ENCODE results near the gene PGK1. TPM values are rescaled to one million over a fixed set of nuclear protein-coding genes. Genes with fewer than 3 reads are reported as not detected.
"Not testable (repeated sequence)": the region's sequence is repeated elsewhere in the genome, so short reads cannot be mapped to it uniquely, and the experiment has no call there.

The PGK1 gene
- total RNA-seq, 1 donor from 2014 or later, result 1,063 TPM

DNA sequence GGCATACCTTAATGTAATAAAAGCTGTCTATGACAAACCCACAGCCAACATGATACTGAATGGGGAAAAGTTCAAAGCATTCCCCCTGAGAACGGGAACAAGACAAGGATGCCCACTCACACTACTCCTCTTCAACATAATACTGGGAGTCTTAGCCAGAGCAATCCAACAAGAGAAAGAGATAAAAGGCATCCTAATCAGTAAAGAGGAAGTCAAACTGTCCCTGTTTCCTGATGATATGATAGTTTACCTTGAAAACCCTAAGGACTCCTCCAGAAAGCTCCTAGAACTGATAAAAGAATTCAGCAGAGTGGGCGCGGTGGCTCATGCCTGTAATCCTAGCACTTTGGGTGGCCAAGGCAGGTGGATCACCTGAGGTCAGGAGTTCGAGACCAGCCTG lies 59.1 kb downstream of the PGK1 start:
- H3K36me3 Mint-ChIP-seq (ENCODE audit: low read depth); DNase-seq; H3K4me1 Mint-ChIP-seq; H3K27me3 Mint-ChIP-seq; H3K27ac Mint-ChIP-seq; H3K9me3 Mint-ChIP-seq; H3K4me3 Mint-ChIP-seq; intact Hi-C loops (cut with micrococcal nuclease): not testable (repeated sequence)

- DNase-seq, result no peak
- no peak overlapping the region for H3K4me3 Mint-ChIP-seq
- H3K4me1 Mint-ChIP-seq, result peaks cover 4% of the 10 kb centered on the region
- intact Hi-C loops (cut with micrococcal nuclease), result no loop called here
- H3K27ac Mint-ChIP-seq, result no peak overlapping the region
- no peaks in the 10 kb centered on the region for H3K27me3 Mint-ChIP-seq
- H3K36me3 Mint-ChIP-seq (ENCODE audit: low read depth), result no peaks in the 10 kb centered on the region
- peaks cover 9% of the 10 kb centered on the region for H3K9me3 Mint-ChIP-seq
Observed at GRCh38 chrX:78165425-78165824, 61.4 kb downstream of the PGK1 start.

GRCh38 chrX:78168065-78168464 lies 64.0 kb downstream of the PGK1 start:
- Mint-ChIP-seq H3K27ac (no peak overlapping the region), H3K9me3 (peaks cover under 1% of the 10 kb centered on the region), H3K4me1 (no peaks in the 10 kb centered on the region), H3K36me3 (ENCODE audit: low read depth) (no peaks in the 10 kb centered on the region), H3K27me3 (no peaks in the 10 kb centered on the region), H3K4me3 (no peak overlapping the region)
- intact Hi-C loops (cut with micrococcal nuclease), result no loop called here
- no peak for DNase-seq

Other genes starting within 250 kb of the PGK1 start
- gene MAGT1, start 208.8 kb upstream of the PGK1 start, total RNA-seq, result 41.2 and 44.0 TPM in 2 replicates
- 281 and 301 TPM in 2 replicates for gene COX7B, start 204.8 kb upstream of the PGK1 start, total RNA-seq
- gene ATP7A, start 193.6 kb upstream of the PGK1 start, total RNA-seq, result 7.6 and 8.1 TPM in 2 replicates
- 0.38 and 0.79 TPM in 2 replicates for gene PGAM4, start 134.6 kb upstream of the PGK1 start, total RNA-seq
- gene TAF9B, start 35.4 kb downstream of the PGK1 start, total RNA-seq, result 14.6 and 16.1 TPM in 2 replicates
- 16.1 and 17.2 TPM in 2 replicates for gene CYSLTR1, start 223.4 kb downstream of the PGK1 start, total RNA-seq

All from activated CD4-positive, alpha-beta T cell treated with anti-CD3 and anti-CD28 coated beads, Interleukin-2, amount 10 ng/mL, durations not matched to agents 24 days and 14 days (primary cell).